Right lobe of liver (tissue), 4 donors: ENCODE data around the gene AMACR.

Source experiments
- CTCF ChIP-seq, 4 donors: fragments of 200-600 bp in 3 of 4; fragments of 450-650 bp in 1 of 4; IDR thresholded peaks; one replicate each; pipeline versions ENCODE4 v1.5.1 to v1.8.0; 2016 to 2022; ENCODE audit warnings: antibody characterized with exemption in 4 of 4, mild to moderate bottlenecking in 2 of 4
- POLR2A ChIP-seq: fragments of 450-650 bp; IDR thresholded peaks from one replicate; pipeline ENCODE4 v1.6.1; 2017; ENCODE audit warnings: antibody characterized with exemption, mild to moderate bottlenecking
- donor health status: DM: no; HTN: no; CAD: no.
- donor health status: DM: no; HTN: no; CAD: no.
- donor health status: DM: no; HTN: yes; CAD: no.

GRCh38 chr5:34015120-34015822 lies 7.4 kb upstream of the AMACR start:
- TF ChIP-seq POLR2A (no peak), CTCF (IDR thresholded peaks at IDR 0.05) (no peak)
